ENCODE data around the gene AGPAT2. TPM values are rescaled to one million over a fixed set of nuclear protein-coding genes. Genes with fewer than 3 reads are reported as not detected.

AGPAT2 gene
- total RNA-seq, 2 donors from 2014 or later, result 33.4 to 39.8 TPM

DNA sequence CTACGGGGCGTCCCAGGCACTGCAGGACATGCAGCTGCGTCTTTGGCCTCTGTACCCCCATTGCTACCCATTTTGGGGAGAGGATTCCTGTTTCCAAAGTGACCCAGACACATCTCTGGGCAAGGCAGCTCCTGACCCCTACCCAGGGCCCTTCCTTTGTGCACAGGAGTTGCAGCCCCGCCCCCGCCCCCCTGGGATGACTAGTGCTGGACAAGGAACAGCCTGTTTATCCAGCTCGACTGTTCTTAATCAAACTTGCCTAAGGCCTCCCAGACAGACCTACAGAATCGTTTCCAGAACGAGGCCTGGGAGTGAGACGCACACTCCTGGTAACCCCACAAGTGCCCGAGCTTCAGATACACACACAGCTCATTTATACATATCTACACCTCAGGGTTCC lies 38.4 kb upstream of the AGPAT2 start:
- Histone ChIP-seq H3K4me1 (ENCODE audit: control insufficient read depth, insufficient read depth, low read length) (peaks cover 9% of the 10 kb centered on the region), H3K36me3 (ENCODE audit: control insufficient read depth, insufficient read depth, low read length) (peaks cover 33% of the 10 kb centered on the region), H3K9ac (ENCODE audit: extremely low read depth, low read length, poor library complexity, severe bottlenecking) (no peak overlapping the region), H3K27me3 (ENCODE audit: control insufficient read depth, insufficient read depth, low read length, poor library complexity, severe bottlenecking) (no peaks in the 10 kb centered on the region), H3K9me3 (ENCODE audit: control insufficient read depth, low read length) (no peaks in the 10 kb centered on the region), H3K27ac (ENCODE audit: low read depth, low read length) (no peak overlapping the region), H3K4me3 (ENCODE audit: low read length) (peak overlapping the region; percentile 99)
- peak overlapping the region; percentile 52 for H3K27ac Mint-ChIP-seq
- peaks cover 15% of the 10 kb centered on the region for H3K4me1 Mint-ChIP-seq
- peaks cover 6% of the 10 kb centered on the region for H3K27me3 Mint-ChIP-seq (ENCODE audit: insufficient read depth)
- peak overlapping the region; percentile 97 for H3K4me3 Mint-ChIP-seq
- TF ChIP-seq, protein P1, sequence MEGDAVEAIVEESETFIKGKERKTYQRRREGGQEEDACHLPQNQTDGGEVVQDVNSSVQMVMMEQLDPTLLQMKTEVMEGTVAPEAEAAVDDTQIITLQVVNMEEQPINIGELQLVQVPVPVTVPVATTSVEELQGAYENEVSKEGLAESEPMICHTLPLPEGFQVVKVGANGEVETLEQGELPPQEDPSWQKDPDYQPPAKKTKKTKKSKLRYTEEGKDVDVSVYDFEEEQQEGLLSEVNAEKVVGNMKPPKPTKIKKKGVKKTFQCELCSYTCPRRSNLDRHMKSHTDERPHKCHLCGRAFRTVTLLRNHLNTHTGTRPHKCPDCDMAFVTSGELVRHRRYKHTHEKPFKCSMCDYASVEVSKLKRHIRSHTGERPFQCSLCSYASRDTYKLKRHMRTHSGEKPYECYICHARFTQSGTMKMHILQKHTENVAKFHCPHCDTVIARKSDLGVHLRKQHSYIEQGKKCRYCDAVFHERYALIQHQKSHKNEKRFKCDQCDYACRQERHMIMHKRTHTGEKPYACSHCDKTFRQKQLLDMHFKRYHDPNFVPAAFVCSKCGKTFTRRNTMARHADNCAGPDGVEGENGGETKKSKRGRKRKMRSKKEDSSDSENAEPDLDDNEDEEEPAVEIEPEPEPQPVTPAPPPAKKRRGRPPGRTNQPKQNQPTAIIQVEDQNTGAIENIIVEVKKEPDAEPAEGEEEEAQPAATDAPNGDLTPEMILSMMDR (conservative IDR thresholded peaks at IDR 0.05), result no peak
- 89 to 92% methylated on average over 6 to 10 of the region's 10 CpGs for WGBS, 2 experiments (ENCODE audit: insufficient coverage in 1 of 2, insufficient read length in 1 of 2)
- DNase-seq, result no peak
- no peaks in the 10 kb centered on the region for H3K9me3 Mint-ChIP-seq
- H3K36me3 Mint-ChIP-seq (ENCODE audit: low read depth), result peaks cover 37% of the 10 kb centered on the region

- TF ChIP-seq, protein P1 (conservative IDR thresholded peaks at IDR 0.05), result no peak
Observed at GRCh38 chr9:136724772-136725171, 37.5 kb upstream of the AGPAT2 start.

DNA sequence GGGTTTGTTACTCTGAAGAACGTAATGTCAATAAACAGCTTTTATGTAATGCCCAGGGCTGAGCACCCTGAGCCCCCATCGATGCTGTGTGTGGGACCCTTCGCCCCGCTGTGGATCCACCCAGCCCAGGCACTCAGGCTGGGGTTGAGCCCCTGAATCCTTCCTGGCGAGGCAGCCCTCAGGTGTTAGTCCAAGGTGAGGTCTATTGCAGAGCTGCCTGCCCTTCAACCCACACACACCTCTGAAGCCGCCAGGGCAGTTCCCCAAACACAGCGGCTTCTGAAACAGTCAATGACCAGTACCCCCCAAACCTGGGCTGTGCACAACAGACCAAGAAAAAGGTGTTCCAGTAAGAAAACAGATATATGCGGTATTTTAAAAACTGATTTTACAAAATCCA lies 36.7 kb upstream of the AGPAT2 start:
- no peak for DNase-seq
- H3K27ac ChIP-seq (ENCODE audit: low read depth, low read length), result no peak overlapping the region
- no peaks in the 10 kb centered on the region for H3K9me3 Mint-ChIP-seq
- H3K27me3 Mint-ChIP-seq (ENCODE audit: insufficient read depth), result no peaks in the 10 kb centered on the region
- no peak overlapping the region for H3K9ac ChIP-seq (ENCODE audit: extremely low read depth, low read length, poor library complexity, severe bottlenecking)
- H3K4me1 Mint-ChIP-seq, result peaks cover 15% of the 10 kb centered on the region
- H3K4me3 ChIP-seq (ENCODE audit: low read length), result no peak overlapping the region
- no peak overlapping the region for H3K27ac Mint-ChIP-seq
- H3K36me3 ChIP-seq (ENCODE audit: control insufficient read depth, insufficient read depth, low read length), result peaks cover 33% of the 10 kb centered on the region
- H3K4me1 ChIP-seq (ENCODE audit: control insufficient read depth, insufficient read depth, low read length), result peaks cover 7% of the 10 kb centered on the region
- WGBS, 2 experiments (ENCODE audit: insufficient coverage in 1 of 2, insufficient read length in 1 of 2), result 92 to 94% methylated on average over 8 of the region's 8 CpGs
- no peak overlapping the region for H3K4me3 Mint-ChIP-seq
- TF ChIP-seq, protein P1 (conservative IDR thresholded peaks at IDR 0.05), result no peak
- peaks cover 37% of the 10 kb centered on the region for H3K36me3 Mint-ChIP-seq (ENCODE audit: low read depth)
- H3K27me3 ChIP-seq (ENCODE audit: control insufficient read depth, insufficient read depth, low read length, poor library complexity, severe bottlenecking), result no peaks in the 10 kb centered on the region
- H3K9me3 ChIP-seq (ENCODE audit: control insufficient read depth, low read length), result no peaks in the 10 kb centered on the region

More at GRCh38 chr9:136724772-136725171, 37.5 kb upstream of the AGPAT2 start:
- Mint-ChIP-seq H3K9me3 (no peaks in the 10 kb centered on the region), H3K27me3 (ENCODE audit: insufficient read depth) (peaks cover 4% of the 10 kb centered on the region), H3K4me1 (peaks cover 15% of the 10 kb centered on the region), H3K4me3 (no peak overlapping the region), H3K36me3 (ENCODE audit: low read depth) (peaks cover 37% of the 10 kb centered on the region), H3K27ac (no peak overlapping the region)
- Histone ChIP-seq H3K4me3 (ENCODE audit: low read length) (no peak overlapping the region), H3K27me3 (ENCODE audit: control insufficient read depth, insufficient read depth, low read length, poor library complexity, severe bottlenecking) (no peaks in the 10 kb centered on the region), H3K9ac (ENCODE audit: extremely low read depth, low read length, poor library complexity, severe bottlenecking) (no peak overlapping the region), H3K27ac (ENCODE audit: low read depth, low read length) (no peak overlapping the region), H3K4me1 (ENCODE audit: control insufficient read depth, insufficient read depth, low read length) (peaks cover 9% of the 10 kb centered on the region), H3K36me3 (ENCODE audit: control insufficient read depth, insufficient read depth, low read length) (peaks cover 33% of the 10 kb centered on the region), H3K9me3 (ENCODE audit: control insufficient read depth, low read length) (no peaks in the 10 kb centered on the region)
- 91 to 100% methylated on average over 1 to 7 of the region's 7 CpGs for WGBS, 2 experiments (ENCODE audit: insufficient coverage in 1 of 2, insufficient read length in 1 of 2)
- no peak for DNase-seq

Measured in endodermal cell (in vitro differentiated cells).